GM12892 (cell line): Measurements from ENCODE around the gene NEU3.

Experiments
- DNase-seq: peaks from one replicate; pipeline ENCODE4 v3.0.0; 2011; ENCODE audit not compliant: insufficient read length
- FAIRE-seq: peaks from 2 replicates; lab custom pipeline; 2011; peaks lifted over from hg19 to GRCh38; lab: Jason Lieb, UNC
- POLR2A ChIP-seq: IDR thresholded peaks from 2 replicates; pipeline ENCODE4 v1.6.1; 2011; ENCODE audit warnings: low read depth, low read length, control low read depth
- POLR2AphosphoS5 ChIP-seq: IDR thresholded peaks from 2 replicates; pipeline ENCODE4 v1.6.1; 2011; ENCODE audit warnings: low read depth, low read length, control low read depth
- TAF1 ChIP-seq: IDR thresholded peaks from 2 replicates; pipeline ENCODE4 v1.6.1; 2011; ENCODE audit warnings: low read depth, mild to moderate bottlenecking, control low read depth, low read length, borderline replicate concordance

Gene NEU3

GRCh38 chr11:75022759-75023396 is 34.1 kb downstream of the NEU3 start:
- DNase-seq = peak; percentile 49
- FAIRE-seq = peak; percentile 93
- TF ChIP-seq TAF1 (no peak), POLR2AphosphoS5 (no peak), POLR2A (no peak)

DNA sequence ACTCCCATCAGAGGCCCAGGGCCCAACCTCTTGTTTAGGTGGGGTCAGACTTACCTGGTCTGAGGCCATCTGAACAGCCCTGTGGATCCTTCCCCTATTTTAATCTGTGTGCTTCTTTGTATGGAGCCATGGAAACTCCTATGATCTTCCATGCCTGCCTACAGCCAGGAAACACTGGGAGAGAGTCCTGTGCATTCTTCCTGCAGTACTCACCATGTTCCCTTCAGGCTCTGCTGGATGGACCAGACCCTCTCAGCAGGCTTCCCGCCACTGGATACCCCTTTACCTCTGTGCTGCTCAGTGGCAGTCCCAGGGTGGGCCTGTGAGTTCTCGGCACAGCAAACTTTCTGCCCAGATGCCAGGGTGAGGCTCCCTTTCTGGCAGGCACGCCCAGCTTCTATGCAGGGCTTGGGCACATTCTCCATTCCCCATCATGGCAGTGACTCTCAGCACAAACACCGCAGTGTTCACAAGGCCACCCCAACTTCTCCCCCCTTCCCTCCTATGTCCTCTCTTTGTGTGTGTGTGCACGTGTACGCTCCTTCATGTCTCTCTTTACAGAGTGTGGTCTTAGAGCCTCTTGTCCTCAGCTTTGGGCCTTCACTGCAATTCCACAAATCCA is 34.8 kb downstream of the NEU3 start:
- FAIRE-seq = no peak
- no peak for DNase-seq
- no peak for TF ChIP-seq POLR2AphosphoS5
- no peak for TF ChIP-seq POLR2A
- TF ChIP-seq TAF1 = no peak

DNA sequence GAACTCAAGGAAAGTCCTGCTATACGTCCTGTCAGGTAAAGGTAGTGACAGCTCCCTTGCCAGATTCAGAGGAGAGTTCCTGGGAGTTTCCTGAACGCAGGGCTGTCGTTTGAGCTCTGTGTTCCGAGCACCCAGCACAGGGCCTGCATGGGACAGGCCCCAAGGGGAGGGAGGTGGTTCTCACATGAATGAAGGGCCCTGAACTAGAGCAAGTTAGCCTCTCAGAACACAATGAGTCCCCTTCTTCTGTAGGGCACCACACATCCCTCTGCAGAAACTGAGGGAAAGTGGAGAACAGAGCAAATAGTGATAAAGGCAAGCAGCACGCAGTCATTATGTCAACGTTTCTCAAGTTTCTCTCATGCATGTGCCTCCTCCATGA is 35.3 kb downstream of the NEU3 start:
- no peak for DNase-seq
- no peak for FAIRE-seq
- no peak for TF ChIP-seq POLR2A
- no peak for TF ChIP-seq POLR2AphosphoS5
- no peak for TF ChIP-seq TAF1

DNA sequence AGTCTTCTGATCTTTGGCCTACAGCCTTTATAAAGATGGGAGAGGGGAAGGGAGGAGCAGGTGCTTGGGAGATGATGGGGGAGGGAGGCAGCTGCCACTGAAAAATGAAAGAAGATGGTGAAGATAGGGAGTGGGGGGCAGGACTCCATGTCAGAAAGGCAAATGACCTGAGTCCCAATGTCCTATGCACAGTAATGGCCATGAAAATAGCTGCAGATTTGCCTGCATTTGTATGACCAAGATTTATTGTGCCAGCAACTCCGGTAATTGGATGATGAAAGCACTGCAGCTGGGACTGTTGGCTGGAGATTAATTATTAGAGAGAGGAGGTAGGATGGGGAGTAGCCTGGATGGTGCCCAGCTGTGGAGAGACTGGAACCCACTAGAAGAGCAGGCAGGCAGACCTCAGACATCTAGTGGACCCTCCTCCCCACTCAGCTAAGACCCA is 36.1 kb downstream of the NEU3 start:
- TF ChIP-seq TAF1 = no peak
- no peak for TF ChIP-seq POLR2A
- TF ChIP-seq POLR2AphosphoS5 = no peak
- FAIRE-seq (no peak), DNase-seq (no peak)

GRCh38 chr11:75025561-75025960 is 36.8 kb downstream of the NEU3 start:
- DNase-seq = no peak
- no peak for FAIRE-seq
- TF ChIP-seq POLR2A = no peak
- TF ChIP-seq TAF1 = no peak
- TF ChIP-seq POLR2AphosphoS5 = no peak

DNA sequence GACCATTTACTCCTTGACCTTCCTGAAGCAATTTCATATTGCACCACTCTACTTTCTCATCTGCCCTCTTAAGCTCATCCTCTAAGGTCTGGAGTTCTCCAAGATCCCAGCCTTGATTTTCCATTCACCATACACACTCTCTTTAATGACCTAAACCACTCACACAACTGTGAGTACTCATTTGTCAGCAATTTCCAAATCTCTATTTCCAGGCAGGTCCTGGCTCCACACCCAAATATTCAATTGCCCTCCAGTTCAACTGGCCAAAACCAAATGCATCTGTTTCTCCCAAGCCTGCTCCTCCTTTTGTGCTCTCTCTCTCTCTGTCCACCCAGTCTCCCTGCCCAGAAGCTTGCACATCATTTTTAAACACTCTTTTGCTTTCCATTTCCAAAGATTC is 39.6 kb downstream of the NEU3 start:
- DNase-seq = no peak
- no peak for FAIRE-seq
- TF ChIP-seq TAF1 = no peak
- TF ChIP-seq POLR2AphosphoS5 = no peak
- no peak for TF ChIP-seq POLR2A

- TF ChIP-seq POLR2AphosphoS5 = no peak
- TF ChIP-seq POLR2A = no peak
- TF ChIP-seq TAF1 = no peak
- DNase-seq (no peak), FAIRE-seq (no peak)
These were observed 40.0 kb downstream of the NEU3 start for GRCh38 chr11:75028724-75029123.

DNA sequence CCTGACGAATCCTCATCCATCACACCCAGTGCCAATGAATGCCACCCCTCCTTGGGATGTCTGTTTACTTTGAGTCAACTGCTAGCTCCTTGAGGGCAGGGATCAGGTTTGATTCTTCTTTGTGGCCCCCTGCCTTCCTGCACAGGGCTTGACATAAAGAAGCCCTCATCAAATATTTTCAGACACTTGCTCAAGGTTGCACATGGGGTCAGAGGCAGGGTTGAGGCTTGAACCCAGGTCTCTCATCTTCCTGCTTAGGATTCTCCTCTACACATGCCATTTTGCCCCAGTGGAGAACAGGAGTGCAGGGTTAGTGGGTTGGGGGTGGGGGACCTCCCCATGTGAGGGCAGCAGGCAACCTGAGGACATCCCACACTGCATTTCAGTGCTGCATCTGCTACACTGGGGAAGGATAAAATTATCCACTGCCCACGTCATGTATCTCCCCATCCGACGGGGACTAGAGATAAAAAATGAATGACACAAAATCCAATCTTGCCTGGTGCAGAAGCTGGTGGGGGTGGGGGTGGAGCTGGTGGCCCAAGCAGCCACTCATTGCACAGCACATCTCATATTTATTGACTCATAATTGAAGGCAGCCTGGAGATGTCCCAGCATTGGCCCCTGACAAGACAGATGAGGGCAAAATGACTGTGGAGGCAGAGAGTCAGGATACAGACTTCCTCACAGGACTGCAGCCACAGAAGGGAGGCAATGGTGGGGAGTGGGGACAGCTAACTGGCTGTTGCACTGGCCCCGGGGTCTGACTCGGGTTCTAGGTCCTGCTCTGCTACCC is 41.3 kb downstream of the NEU3 start:
- FAIRE-seq (no peak), DNase-seq (no peak)
- TF ChIP-seq TAF1 (no peak), POLR2A (no peak), POLR2AphosphoS5 (no peak)

DNA sequence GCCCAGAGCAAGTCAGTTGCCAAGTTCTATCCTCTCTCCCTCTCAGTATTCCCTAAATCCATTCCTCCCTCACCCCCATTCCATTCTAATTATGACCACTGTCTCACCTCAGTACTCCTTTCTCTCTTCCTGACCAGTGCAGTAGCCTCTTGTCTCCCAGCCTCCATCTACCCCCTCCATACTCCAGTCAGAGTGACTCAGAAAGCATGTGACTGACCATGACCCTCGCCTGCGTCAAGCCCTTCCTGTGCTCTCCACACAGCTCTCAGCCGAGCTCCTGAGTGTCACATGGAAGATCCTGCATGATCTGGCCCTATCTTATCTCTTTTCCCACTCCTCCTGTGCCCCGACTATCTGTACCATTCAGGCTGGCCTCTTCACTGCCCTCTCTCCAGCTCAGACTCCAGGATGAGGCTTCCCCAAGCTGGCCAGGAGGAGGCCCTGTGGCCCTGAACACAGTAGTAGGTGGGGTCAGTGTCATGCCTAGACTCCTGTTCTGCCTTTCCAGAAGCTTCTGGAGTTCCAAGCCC is 42.6 kb downstream of the NEU3 start:
- DNase-seq (no peak), FAIRE-seq (no peak)
- TF ChIP-seq POLR2AphosphoS5 (no peak), TAF1 (no peak), POLR2A (no peak)

DNA sequence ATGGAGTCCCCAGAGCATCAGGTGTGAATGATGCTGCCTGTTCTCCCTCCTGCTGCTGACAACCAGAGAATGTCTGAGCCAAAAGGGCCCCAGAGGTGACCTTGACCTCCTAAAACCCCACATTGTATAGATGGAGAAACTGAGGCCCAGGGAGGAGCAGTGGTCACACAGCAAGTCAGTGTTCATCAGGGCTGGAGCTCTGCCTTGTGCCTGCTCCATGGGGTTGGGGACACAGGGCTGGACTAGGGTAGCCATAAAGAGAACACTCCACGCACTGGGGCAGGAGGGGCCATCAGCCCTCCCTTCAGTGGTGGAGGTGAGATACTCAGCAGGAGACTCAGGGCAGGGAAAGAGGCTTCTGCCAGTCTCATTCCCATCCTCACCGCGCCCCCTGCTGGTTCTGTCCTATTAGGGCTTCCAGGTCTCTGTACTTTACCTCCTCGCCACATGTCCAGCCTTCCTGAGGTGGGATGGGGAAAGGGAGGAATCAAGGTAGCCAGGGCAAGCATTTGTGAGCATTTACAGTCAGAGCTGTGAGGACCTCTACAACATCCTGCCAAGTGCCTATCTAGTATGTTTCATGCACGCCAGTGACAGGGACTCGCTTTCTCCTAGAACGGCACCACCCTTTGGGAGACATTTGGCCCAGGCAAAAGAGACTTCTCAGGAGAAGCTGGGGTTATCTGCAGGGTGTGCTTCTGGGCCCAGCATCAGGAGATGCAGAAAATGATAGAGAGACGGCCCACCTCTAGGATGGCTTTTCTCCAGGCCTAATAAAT is 43.2 kb downstream of the NEU3 start:
- DNase-seq = peak; percentile 43
- TF ChIP-seq POLR2AphosphoS5 = no peak
- no peak for TF ChIP-seq TAF1
- TF ChIP-seq POLR2A = no peak
- FAIRE-seq = peak; percentile 87
